Measurements from ENCODE around the gene SLC8A3. TPM values are rescaled to one million over a fixed set of nuclear protein-coding genes. Genes with fewer than 3 reads are reported as not detected.

Gene SLC8A3
- total and polyA plus RNA-seq, 2 of the 13 experiments (the other 11 are each of a cell fraction or from before 2014, with no cell fraction given): 0.01 to 0.02 TPM

DNA sequence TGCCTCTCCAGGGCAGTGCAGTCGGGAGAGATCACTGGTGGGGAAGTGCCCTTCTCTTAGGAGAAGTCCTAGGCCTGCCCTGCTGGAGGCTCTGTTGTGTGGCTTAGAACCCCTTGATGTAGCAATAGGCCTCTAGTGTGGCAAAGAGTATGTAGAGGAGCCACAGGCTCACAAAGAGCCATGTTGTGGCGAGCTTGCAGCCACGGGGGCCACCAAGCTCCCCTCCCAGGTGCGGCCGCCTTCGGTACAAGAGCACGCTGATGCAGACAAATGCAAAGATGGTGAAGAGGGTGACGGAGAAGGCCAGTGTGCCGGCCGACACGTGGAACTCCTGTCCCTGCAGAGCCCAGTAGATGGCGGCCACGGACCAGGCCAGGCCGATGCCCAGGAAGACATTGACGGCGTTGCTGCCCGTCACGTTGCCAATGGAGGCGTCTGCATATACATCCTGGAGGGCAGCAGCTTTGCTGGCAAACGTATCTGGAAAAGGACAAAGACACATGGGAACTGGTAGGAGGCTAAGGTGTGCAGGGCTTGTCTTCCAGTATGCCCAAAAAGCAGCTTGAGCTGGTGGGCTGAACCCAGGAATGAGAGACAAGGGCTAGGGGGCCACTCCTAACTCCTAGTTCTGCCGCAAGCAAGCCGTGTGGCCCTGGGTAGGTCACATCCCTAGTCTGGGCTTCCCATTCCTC is 142.8 kb downstream of the SLC8A3 start:
- H4K20me1 ChIP-seq (ENCODE audit: insufficient read depth, low read length): no peaks in the 10 kb centered on the region
- H2AFZ ChIP-seq (ENCODE audit: low read length): peak overlapping the region; percentile 34
- H3K27ac ChIP-seq (ENCODE audit: extremely low read length, insufficient read depth, low read length): peak overlapping the region; percentile 71
- ChIA-PET POLR2A (interaction anchor here (1.4 to 4.4 kb wide), 4 partner anchors 10 to 209 kb away, joined by 3 to 44 read pairs (median 12); no protein-coding TSS in a partner anchor), CTCF (ENCODE audit: low intra/inter-chr PET ratio, low total read pairs) (interaction anchor here (1.3 to 4.1 kb wide), 3 partner anchors 28 to 272 kb away, joined by 4 to 75 read pairs (median 8); no protein-coding TSS in a partner anchor)
- H3K36me3 ChIP-seq (replicated peaks in 1 of 2; ENCODE audit: control insufficient read depth in 1 of 2, insufficient read depth in 2 of 2, low read length in 2 of 2): no peaks in the 10 kb centered on the region
- H3K4me3 ChIP-seq (replicated peaks in 1 of 3; ENCODE audit: insufficient read depth in 1 of 3, low read depth in 2 of 3, low read length in 3 of 3): peak overlapping the region in 2 of 3 experiments; percentile 15 to 61; a peak in 3 of 6 replicates
- DNase-seq (ENCODE audit: low spot score) (peak; percentile 73), FAIRE-seq (peak; percentile 37), ATAC-seq (peak; percentile 91)
- 14% methylated on average over 10 of the region's 22 CpGs for WGBS (ENCODE audit: low lambda C conversion rate)
- H3K79me2 ChIP-seq (ENCODE audit: insufficient read depth, low read length): no peaks in the 10 kb centered on the region
- peak overlapping the region; percentile 70 for H3K4me2 ChIP-seq (ENCODE audit: low read depth, low read length)
- peak overlapping the region; percentile 26 for H3K9ac ChIP-seq (ENCODE audit: insufficient read depth, low read depth, low read length)
- no peaks in the 10 kb centered on the region for H3K9me3 ChIP-seq (ENCODE audit: low read length)
- intact Hi-C loops (cut with micrococcal nuclease; ENCODE audit: unreplicated experiment) (loop anchor here (1.0 to 5.0 kb wide), 2 partner anchors 28 to 211 kb away; no protein-coding TSS in a partner anchor), in situ Hi-C loops (cut with HindIII; ENCODE audit: extremely low pct_ligation_motif_present, low pct_unique_long_range_greater_than_20kb) (loop anchor here (5.0 kb wide), 1 partner anchor 271 kb away; no protein-coding TSS in a partner anchor)
- H3K4me1 ChIP-seq (ENCODE audit: insufficient read depth, low read length): peaks cover 61% of the 10 kb centered on the region
- no TSS peak for BruUV-seq (replicated peaks)
- no peaks in the 10 kb centered on the region for H3K27me3 ChIP-seq (ENCODE audit: control insufficient read depth in 1 of 2, insufficient read depth in 2 of 2, low read length in 2 of 2)
- TF ChIP-seq, protein P1, sequence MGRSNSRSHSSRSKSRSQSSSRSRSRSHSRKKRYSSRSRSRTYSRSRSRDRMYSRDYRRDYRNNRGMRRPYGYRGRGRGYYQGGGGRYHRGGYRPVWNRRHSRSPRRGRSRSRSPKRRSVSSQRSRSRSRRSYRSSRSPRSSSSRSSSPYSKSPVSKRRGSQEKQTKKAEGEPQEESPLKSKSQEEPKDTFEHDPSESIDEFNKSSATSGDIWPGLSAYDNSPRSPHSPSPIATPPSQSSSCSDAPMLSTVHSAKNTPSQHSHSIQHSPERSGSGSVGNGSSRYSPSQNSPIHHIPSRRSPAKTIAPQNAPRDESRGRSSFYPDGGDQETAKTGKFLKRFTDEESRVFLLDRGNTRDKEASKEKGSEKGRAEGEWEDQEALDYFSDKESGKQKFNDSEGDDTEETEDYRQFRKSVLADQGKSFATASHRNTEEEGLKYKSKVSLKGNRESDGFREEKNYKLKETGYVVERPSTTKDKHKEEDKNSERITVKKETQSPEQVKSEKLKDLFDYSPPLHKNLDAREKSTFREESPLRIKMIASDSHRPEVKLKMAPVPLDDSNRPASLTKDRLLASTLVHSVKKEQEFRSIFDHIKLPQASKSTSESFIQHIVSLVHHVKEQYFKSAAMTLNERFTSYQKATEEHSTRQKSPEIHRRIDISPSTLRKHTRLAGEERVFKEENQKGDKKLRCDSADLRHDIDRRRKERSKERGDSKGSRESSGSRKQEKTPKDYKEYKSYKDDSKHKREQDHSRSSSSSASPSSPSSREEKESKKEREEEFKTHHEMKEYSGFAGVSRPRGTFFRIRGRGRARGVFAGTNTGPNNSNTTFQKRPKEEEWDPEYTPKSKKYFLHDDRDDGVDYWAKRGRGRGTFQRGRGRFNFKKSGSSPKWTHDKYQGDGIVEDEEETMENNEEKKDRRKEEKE (IDR thresholded peaks at IDR 0.05): no peak
- TF ChIP-seq ZNF646 (CRISPR knock-in tag; IDR thresholded peaks at IDR 0.05): 0 out of 2 replicates have a peak, but pooled peaks have one; percentile 45
- TF ChIP-seq ZNF543 (CRISPR knock-in tag; IDR thresholded peaks at IDR 0.05): peak; percentile 92
- TF ChIP-seq ZBTB26 (CRISPR knock-in tag; IDR thresholded peaks at IDR 0.05; ENCODE audit: borderline replicate concordance): peak; percentile 78; the same call in 1 of the 2 replicates
- peak; percentile 75; the same call in 1 of the 2 replicates for TF ChIP-seq IKZF5 (CRISPR knock-in tag; IDR thresholded peaks at IDR 0.05)
- no peak for TF ChIP-seq CBX2 (IDR thresholded peaks at IDR 0.05; ENCODE audit: low read depth, low read length)
- TF ChIP-seq CBX2 (CRISPR knock-in tag; IDR thresholded peaks at IDR 0.05; ENCODE audit: low read depth): peak; percentile 73; the same call in 1 of the 2 replicates
- 0 out of 2 replicates have a peak, but pooled peaks have one; percentile 47 for TF ChIP-seq ZNF724P (CRISPR knock-in tag; IDR thresholded peaks at IDR 0.05; ENCODE audit: borderline replicate concordance)
- peak; percentile 48; the same call in 1 of the 2 replicates for TF ChIP-seq ZNF777 (CRISPR knock-in tag; IDR thresholded peaks at IDR 0.05)
- peak; percentile 74 for TF ChIP-seq DRAP1 (CRISPR knock-in tag; IDR thresholded peaks at IDR 0.05)
